ENCODE measurements around the gene TACSTD2. TPM values are rescaled to one million over a fixed set of nuclear protein-coding genes. Genes with fewer than 3 reads are reported as not detected.

Gene TACSTD2
- total RNA-seq, 2 experiments from 2014 or later, result not detected

DNA sequence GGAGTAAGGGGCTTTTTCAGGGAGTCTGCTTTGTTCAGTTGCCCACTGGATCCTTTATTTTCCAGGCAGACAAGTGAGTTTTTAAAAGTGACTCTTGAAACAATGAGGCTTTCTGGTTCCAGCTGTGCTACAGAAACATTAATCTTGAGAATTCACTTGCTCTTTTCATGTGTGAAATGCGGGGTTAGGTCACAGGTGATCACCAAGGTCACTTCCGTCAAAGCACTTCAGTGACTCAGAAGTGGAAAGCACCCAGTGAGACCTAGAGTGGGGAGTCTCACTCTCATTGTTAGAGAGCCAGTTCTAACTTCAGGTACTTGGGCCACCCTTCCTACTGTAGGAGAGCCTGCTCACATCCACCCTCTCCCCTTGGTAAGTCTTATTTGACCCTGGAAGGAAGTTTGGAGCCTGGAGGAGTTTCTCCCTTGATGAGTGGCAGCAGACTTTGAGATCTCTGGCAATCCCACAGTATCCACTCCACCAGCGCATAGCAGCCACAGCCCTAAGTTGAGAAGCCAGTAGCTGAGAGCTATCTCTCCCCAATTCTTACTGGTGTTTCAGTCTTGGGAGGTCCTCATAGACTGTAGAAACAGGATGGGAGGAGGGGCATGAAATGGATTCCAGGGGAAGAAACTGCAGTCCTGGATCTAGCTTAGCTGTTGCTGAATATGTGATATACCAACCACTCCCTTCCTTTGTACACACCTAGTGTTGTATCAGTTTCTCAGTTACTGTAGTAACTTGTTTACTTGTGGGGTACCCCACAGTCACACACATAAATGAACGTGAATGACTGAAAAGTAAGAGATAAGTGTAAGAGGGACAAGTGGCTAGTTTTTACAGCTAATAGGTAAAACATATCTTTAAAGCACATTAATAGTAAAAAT, 3.1 kb downstream of the TACSTD2 start:
- H3K36me3 ChIP-seq (ENCODE audit: insufficient read depth, low read length), result no peaks in the 10 kb centered on the region
- no peaks in the 10 kb centered on the region for H3K79me2 ChIP-seq (ENCODE audit: insufficient read depth, low read depth, low read length)
- no peaks in the 10 kb centered on the region for H3K9me3 ChIP-seq (ENCODE audit: low read length)
- H3K9me2 ChIP-seq (ENCODE audit: insufficient read depth, low read length), result no peaks in the 10 kb centered on the region
- no peak overlapping the region for H3K27ac ChIP-seq (ENCODE audit: low read depth, low read length, poor library complexity, severe bottlenecking)
- TF ChIP-seq EZH2phosphoT487 (IDR thresholded peaks at IDR 0.05; ENCODE audit: borderline replicate concordance, low read depth, low read length), result no peak
- no peak for TF ChIP-seq CTCF (conservative IDR thresholded peaks at IDR 0.05; ENCODE audit: low read length)
- no TSS peak for BruUV-seq (replicated peaks)
- no peaks in the 10 kb centered on the region for H3K4me1 ChIP-seq (ENCODE audit: insufficient read depth, low read length, poor library complexity, severe bottlenecking)
- intact Hi-C loops (cut with micrococcal nuclease; ENCODE audit: unreplicated experiment), result no loop called here
- no peak overlapping the region for H3K4me2 ChIP-seq (ENCODE audit: low read length)
- ChIA-PET POLR2A (interaction anchor here (0.6 kb wide), 1 partner anchor 1156 kb away, joined by 4 read pairs; no protein-coding TSS in a partner anchor), CTCF (ENCODE audit: unreplicated experiment) (no interaction called here)
- no peak overlapping the region for H3K4me3 ChIP-seq (ENCODE audit: low read depth, low read length, poor library complexity, severe bottlenecking)
- no peak overlapping the region for H2AFZ ChIP-seq (ENCODE audit: low read length)
- H4K20me1 ChIP-seq (ENCODE audit: insufficient read depth, low read length), result no peaks in the 10 kb centered on the region
- DNase-seq (ENCODE audit: low spot score), result no peak

DNA sequence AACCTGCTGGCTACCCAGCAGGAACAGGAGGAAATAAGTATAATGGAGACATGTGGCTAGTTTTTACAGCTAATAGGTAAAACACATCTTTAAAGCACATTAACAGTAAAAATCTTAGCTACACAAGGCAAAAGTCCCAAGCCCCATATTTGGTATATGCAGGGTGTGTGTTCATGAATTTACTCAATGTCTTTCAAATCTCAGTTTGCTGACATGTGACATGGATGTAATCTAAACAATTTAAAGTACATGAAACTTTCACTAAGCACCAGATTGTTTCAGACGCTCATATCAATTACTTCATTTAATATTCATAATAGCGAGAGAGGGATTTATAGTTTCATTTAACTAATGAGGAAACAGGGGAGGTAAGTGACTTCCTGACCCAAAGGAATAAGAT, 3.9 kb downstream of the TACSTD2 start:
- intact Hi-C loops (cut with micrococcal nuclease; ENCODE audit: unreplicated experiment), result no loop called here
- CTCF ChIA-PET (ENCODE audit: unreplicated experiment), result no interaction called here
- Histone ChIP-seq H3K9me3 (ENCODE audit: low read length) (no peaks in the 10 kb centered on the region), H3K4me2 (ENCODE audit: low read length) (no peak overlapping the region), H3K27ac (ENCODE audit: low read depth, low read length, poor library complexity, severe bottlenecking) (no peak overlapping the region), H3K79me2 (ENCODE audit: insufficient read depth, low read depth, low read length) (no peaks in the 10 kb centered on the region), H3K36me3 (ENCODE audit: insufficient read depth, low read length) (no peaks in the 10 kb centered on the region), H3K9me2 (ENCODE audit: insufficient read depth, low read length) (no peaks in the 10 kb centered on the region), H2AFZ (ENCODE audit: low read length) (no peak overlapping the region), H4K20me1 (ENCODE audit: insufficient read depth, low read length) (no peaks in the 10 kb centered on the region), H3K4me3 (ENCODE audit: low read depth, low read length, poor library complexity, severe bottlenecking) (no peak overlapping the region), H3K4me1 (ENCODE audit: insufficient read depth, low read length, poor library complexity, severe bottlenecking) (no peaks in the 10 kb centered on the region)
- DNase-seq (ENCODE audit: low spot score), result no peak
- POLR2A ChIA-PET, result interaction anchor here (1.1 kb wide), 1 partner anchor 12 kb away, joined by 3 read pairs; no protein-coding TSS in a partner anchor
- no TSS peak for BruUV-seq (replicated peaks)
- no peak for TF ChIP-seq EZH2phosphoT487 (IDR thresholded peaks at IDR 0.05; ENCODE audit: borderline replicate concordance, low read depth, low read length)

DNA sequence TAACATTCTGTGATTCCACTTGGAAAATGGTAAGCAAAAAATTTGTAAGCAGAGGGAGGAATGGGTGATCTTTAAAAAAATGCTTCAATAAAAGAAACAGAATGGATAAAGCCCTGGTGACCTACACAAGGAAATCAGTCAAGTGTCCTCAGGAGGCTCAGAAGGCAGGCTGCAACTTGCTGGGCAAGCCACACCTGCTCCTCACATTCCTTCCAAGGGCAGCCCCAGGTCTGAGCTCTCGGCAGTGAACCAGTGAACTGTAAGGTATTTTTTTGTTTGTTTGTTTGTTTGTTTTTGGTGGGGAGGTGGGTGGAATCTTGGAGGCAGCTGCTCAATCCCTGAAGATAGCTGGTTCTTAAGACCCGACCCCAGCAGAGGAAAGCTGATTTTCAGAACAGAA, 4.4 kb downstream of the TACSTD2 start:
- no peak for DNase-seq (ENCODE audit: low spot score)
- intact Hi-C loops (cut with micrococcal nuclease; ENCODE audit: unreplicated experiment), result no loop called here
- no peaks in the 10 kb centered on the region for H3K79me2 ChIP-seq (ENCODE audit: insufficient read depth, low read depth, low read length)
- H3K4me1 ChIP-seq (ENCODE audit: insufficient read depth, low read length, poor library complexity, severe bottlenecking), result no peaks in the 10 kb centered on the region
- H3K27ac ChIP-seq (ENCODE audit: low read depth, low read length, poor library complexity, severe bottlenecking), result no peak overlapping the region
- no peaks in the 10 kb centered on the region for H3K9me2 ChIP-seq (ENCODE audit: insufficient read depth, low read length)
- H4K20me1 ChIP-seq (ENCODE audit: insufficient read depth, low read length), result no peaks in the 10 kb centered on the region
- ChIA-PET CTCF (ENCODE audit: unreplicated experiment) (no interaction called here), POLR2A (interaction anchor here (1.1 kb wide), 1 partner anchor 12 kb away, joined by 3 read pairs; no protein-coding TSS in a partner anchor)
- TF ChIP-seq CTCF (conservative IDR thresholded peaks at IDR 0.05; ENCODE audit: low read length) (no peak), EZH2phosphoT487 (IDR thresholded peaks at IDR 0.05; ENCODE audit: borderline replicate concordance, low read depth, low read length) (no peak)
- no peaks in the 10 kb centered on the region for H3K9me3 ChIP-seq (ENCODE audit: low read length)
- H3K36me3 ChIP-seq (ENCODE audit: insufficient read depth, low read length), result no peaks in the 10 kb centered on the region
- BruUV-seq (replicated peaks), result no TSS peak
- no peak overlapping the region for H2AFZ ChIP-seq (ENCODE audit: low read length)
- no peak overlapping the region for H3K4me3 ChIP-seq (ENCODE audit: low read depth, low read length, poor library complexity, severe bottlenecking)
- H3K4me2 ChIP-seq (ENCODE audit: low read length), result no peak overlapping the region
